HG03108 (cell line): Measurements from ENCODE around the gene PTPRN2.
"Not testable (repeated sequence)": the region's sequence is repeated elsewhere in the genome, so short reads cannot be mapped to it uniquely, and the experiment has no call there.

Experiments
- ATAC-seq: cut with Tn5 transposase; IDR thresholded peaks from one replicate; pipeline ENCODE4 v1.9.1; 2021; ENCODE audit warnings: moderate library complexity; ENCODE audit not compliant: unreplicated experiment

Gene PTPRN2

DNA sequence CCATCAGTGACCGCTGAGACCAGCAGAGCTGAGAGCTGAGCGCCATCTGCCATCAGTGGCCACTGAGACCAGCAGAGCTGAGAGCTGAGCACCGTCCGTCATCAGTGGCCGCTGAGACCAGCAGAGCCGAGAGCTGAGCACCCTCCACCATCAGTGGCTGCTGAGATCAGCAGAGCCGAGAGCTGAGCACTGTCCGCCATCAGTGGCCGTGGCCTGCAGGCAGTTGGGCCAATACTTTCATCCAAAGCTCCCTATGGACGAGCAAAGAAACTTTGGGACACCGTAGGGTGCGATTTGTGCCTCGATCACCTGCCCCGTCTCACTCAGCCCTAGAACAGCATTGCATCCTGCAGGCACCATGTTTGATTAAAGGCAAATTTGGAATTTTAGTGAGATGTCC, 985.0 kb downstream of the PTPRN2 start:
- ATAC-seq, result no peak

DNA sequence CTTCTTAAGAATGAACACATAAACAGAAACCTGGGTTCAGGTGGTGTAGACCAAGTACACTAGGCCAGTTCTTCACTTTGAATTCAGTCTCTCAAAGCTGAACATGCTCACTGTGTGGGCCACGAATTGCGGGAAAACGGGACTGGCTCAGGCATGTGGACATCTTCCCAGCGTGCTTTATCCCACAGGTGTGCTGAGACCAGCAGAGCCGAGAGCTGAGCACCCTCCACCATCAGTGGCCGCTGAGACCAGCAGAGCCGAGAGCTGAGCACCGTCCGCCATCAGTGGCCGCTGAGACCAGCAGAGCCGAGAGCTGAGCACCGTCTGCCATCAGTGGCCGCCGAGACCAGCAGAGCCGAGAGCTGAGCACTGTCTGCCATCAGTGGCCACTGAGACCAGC, 985.5 kb downstream of the PTPRN2 start:
- no peak for ATAC-seq

DNA sequence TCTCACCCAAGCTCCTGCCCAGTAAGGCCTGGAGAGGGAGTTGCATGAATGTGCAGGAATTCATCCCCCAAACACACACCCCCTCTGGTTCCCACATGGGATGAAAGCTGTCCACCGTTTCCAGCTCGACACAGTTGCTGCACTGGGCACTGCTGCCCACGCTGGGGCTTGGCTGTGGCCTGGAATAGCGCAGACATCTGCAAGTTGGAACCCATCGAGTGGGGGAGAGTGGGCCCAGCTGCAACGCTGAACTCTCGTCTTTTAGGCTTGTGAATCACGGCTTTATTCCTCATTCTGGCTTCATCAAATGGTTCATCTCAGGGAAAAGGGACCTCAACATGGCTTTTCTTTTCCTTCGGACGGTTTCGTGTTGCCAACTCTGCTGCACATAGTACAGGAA, 986.1 kb downstream of the PTPRN2 start:
- no peak for ATAC-seq

DNA sequence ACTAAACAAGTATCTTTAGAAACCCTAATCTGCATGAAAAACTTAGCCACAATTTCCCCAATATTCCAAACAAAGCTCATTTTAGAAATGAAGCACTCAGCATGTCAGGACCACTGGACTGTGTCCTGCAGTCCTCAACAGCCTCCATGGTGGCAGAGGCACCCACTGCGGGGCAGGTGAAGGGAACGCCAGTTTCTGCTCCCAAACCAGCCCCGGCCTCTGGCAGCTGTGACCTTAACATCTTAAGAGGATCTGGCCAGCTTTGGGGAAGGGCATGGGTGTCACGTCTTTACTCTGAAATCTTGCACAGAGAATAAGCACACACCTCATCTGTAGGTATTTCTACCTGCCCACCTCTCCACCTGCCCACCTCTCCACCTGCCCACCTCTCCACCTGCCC, 988.1 kb downstream of the PTPRN2 start:
- ATAC-seq, result no peak

DNA sequence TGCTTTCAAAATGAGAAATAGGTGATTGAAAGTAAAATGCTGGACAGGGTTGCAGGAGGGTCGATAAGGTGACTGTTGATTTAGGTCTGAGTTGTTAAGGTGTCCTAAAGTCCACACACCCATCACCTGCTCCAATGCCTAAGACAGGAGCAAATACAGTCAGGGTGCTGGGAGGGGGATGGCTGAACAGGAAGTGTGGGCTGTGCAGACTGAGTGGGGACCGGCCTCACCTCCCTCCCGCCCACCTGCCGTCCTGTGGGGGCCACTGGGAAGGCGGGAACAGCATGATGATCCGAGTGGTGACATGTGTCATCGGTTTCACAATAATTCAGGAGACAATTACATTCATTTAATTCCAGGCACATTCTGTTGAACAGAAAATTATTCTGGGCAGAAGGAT, 990.1 kb downstream of the PTPRN2 start:
- no peak for ATAC-seq

DNA sequence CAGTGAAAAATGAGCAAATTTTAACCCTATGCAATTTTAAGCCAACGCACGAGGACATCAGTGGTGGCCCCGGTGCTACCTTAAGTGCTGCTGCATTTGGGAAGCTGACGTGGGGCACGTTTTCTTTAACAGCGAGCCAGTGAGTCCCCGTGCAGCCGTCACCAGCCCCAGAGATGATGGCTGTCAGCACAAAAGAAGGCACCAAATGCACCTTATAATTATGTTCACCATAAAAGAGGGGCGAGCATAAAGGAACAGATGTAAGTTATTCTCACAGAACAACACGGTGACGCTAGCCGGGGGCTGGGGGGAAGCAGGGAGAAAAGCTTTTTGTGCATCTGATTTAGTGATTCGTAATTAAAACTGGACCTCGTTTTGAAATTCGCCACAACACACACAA, 990.7 kb downstream of the PTPRN2 start:
- ATAC-seq, result no peak

DNA sequence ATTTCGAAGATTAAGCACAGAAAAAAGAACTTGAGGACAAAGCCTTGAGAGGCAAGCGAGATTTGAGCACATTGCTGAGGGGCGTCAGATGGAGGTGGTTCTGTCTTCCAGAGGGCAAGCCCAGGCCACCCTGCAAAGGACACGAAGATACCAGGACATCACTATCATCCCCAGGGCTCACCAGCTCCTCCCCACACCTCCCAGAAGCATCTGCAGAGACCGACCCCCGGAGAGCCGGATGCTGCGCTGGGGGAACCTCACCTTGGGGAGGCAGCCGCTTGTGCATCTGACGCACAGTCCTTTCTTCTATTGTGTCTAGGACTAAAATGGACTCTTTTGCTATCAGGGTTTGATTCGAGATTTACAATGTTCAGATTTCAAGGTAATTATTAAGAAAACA, 991.2 kb downstream of the PTPRN2 start:
- ATAC-seq, result no peak

DNA sequence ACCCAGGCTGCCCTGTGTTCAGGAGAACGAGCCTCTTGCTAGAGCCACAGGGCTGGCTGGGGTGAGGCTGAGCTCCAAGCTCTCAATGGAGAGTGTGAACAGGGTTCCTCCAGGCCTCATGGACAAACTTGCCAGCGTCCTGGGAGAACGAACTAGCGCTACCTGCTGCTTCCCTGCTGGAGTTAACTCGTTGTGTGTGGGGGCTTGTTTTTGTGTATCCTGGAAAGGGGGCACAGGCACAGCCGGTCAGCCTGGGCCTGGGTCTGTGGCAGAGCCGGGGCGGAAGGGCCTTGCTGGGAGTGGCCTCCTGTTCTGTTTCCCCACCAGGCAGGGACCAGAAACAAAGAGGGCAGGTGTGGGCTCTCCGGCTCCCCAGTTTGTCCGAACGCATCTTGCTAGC, 991.6 kb downstream of the PTPRN2 start:
- ATAC-seq, result no peak

DNA sequence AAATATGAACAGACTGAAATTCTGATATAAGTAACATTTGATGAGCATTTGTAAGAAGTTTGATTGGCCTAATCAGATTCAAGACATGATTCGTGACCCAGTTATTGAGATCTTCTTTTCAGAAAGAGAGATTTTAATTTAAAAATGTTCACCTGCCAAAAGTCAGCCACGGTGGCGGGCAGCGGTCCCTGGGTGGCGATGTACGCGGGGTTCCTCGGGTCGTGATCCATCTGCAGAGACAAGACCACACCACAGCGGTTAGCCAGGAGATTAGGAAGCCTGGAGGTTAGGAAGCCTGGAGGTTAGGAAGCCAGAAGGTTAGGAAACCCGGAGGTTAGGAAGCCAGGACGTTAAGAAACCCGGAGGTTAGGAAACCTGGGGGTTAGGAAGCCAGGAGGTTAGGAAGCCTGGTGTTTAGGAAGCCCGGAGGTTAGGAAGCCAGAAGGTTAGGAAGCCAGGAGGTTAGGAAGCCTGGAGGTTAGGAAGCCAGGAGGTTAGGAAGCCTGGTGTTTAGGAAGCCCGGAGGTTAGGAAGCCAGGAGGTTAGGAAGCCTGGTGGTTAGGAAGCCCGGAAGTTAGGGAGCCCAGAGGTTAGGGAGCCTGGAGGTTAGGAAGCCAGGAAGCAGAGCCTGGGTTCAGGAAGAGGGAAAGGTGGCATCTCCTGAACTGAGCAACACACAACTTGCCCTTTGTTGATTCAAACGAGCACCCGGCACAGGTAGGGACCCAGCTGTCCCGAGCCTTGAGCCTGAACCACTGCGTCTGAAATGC, 992.4 kb downstream of the PTPRN2 start:
- ATAC-seq, result no peak

DNA sequence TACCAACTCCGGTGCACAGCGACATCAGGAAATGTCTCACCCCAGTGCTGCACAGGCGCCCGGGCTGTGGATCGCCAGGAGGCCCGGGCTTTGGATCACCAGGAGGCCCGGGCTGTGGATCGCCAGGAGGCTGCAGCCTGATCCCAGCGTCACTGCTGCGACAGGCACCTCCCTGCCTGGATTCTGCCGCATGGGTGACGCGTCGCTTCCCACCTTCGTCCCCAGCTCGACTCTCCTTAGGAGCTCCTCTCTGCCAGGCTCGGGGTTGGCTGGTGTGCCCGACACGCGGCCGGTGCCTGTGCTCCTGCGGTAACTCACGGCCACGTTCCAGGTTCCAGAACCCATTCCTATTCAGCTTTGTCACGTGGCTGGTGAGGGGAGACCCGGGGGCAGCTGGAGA, 993.3 kb downstream of the PTPRN2 start:
- ATAC-seq, result no peak

DNA sequence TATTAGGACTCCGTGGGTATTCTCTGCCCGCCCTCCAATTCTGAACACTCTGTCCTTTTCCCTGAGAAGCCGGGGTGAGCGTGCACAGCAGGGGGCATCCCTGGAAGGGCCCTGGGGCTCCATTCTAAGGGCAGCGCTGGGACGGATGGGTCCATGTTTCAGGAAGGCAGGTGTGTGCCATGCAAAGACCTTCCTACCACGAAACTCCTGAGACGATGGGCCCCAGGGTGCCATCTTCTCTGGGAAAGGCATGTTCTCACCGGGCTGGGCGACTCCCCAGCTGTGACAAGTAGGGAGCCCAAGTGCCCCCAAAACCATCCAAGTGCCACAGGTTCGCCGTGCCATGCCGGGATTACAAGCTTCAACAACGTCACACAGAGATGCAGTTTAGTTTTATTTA, 994.1 kb downstream of the PTPRN2 start:
- ATAC-seq, result no peak

DNA sequence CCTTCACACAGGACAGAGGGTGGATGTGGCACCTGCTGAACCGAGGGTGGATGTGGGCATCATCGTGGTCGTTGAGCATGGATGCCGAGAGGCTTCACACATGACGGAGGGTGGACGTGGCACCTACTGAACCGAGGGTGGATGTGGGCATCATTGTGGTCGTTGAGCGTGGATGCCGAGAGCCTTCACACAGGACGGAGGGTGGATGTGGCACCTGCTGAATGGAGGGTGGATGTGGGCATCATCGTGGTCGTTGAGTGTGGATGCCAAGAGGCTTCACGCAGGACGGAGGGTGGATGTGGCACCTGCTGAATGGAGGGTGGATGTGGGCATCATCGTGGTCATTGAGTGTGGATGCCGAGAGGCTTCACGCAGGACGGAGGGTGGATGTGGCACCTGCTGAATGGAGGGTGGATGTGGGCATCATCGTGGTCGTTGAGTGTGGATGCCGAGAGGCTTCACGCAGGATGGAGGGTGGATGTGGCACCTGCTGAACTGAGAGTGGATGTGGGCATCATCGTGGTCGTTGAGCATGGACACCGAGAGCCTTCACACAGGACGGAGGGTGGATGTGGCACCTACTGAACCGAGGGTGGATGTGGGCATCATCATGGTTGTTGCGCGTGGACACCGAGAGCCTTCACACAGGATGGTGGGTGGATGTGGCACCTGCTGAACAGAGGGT, 994.8 kb downstream of the PTPRN2 start:
- ATAC-seq, result not testable (repeated sequence)

DNA sequence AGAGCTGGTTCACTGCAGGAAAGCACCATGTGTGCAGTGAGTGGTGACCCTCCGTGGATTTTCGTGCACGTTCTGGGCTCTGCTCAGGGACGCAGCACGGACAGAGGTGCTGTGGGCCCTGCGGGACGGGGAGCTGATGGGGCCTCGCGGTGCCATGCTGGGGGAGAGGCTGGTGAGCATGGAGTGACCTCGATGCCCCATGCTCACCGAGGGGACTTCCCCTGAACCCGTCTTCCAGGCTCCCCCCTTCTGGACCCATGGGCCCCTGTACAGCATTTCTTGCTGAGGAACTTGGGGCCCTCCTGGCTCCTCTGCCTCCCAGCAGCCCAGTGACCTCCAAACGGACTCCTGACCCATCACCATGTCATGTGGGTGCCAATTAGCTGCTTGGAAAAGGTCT, 997.1 kb downstream of the PTPRN2 start:
- ATAC-seq, result no peak

DNA sequence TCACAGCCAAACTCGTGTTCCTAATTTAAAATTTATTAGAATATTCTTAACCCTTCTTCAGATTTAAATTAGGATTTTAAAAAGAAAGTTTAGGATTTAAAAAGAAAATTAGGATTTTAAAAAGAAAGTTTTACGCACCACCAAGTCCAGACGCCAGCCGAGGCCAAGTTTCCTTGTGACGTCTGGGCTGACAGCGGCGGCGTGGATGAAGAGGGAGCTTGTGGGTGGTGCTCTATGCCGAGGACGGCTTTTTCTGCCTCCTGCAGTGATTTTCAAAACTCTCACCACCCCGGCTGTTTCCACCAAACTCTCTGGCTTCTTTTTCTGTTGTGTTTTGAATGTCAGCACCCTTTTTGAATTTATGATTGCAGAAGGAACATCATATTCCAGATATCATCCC, 997.9 kb downstream of the PTPRN2 start:
- no peak for ATAC-seq

DNA sequence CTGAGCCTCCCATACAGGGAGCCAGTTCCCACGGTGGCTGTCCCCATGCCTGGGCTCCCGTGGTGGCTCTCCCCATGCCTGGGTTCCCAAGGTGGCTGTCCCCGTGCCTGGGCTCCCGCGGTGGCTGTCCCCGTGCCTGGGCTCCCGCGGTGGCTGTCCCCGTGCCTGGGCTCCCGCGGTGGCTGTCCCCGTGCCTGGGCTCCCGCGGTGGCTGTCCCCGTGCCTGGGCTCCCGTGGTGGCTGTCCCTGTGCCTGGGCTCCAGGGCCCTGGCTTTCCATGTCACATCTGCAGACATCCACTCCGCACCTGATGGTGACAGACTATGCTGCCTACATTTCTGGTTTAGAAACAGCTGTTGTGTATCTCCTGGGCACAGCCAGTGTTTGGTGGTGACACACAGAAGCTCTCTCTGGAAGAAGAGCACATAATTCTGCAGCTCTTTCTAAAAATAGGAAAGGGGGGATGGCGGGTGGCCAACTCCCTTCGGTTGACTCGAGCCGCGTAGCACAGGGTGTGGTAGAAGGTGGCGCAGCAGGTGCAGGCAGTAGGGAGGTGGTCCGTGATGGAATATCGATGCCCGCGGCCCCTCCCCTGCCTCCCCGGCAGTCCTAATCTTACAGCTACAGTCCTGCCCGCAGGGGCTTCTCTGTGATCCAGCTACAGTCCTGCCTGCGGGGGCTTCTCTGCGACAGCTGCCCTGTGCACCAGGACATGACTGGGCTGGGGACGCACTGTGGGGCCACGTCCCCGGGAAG, 999.6 kb downstream of the PTPRN2 start:
- ATAC-seq, result no peak

DNA sequence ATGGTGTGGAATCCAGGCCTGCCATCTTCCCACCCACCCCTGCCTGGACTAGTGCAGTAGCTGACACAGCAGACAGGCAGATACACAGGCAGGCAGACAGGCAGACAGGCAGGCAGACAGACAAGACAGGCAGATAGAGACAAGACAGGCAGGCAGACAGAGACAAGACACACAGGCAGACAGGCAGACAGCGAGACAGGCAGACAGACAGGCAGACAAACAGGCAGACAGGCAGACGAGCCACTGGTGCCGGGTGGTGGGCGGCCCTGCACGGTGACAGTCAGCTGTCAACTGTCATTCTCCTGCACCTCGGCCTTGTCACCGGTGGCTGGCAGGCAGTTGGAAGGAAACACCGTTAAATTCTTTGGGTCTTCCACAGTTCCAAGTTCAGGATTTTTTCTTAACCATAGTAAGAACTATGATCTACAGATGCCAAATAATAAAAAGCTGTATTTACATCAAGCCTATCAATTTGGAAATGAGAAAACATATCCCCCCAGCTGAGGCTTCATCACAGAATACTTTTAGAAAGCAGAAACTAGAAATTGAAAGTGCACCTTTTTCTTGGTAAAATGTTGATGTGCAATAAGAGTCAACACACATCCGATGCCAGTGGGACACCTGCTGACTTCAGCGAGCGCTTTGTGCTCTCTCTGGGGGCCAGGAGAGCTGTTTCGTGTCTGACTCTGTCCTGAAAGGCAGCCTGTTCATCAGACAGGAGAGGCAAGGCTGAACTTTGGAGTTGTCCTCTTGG, 1000.4 kb downstream of the PTPRN2 start:
- ATAC-seq, result no peak

DNA sequence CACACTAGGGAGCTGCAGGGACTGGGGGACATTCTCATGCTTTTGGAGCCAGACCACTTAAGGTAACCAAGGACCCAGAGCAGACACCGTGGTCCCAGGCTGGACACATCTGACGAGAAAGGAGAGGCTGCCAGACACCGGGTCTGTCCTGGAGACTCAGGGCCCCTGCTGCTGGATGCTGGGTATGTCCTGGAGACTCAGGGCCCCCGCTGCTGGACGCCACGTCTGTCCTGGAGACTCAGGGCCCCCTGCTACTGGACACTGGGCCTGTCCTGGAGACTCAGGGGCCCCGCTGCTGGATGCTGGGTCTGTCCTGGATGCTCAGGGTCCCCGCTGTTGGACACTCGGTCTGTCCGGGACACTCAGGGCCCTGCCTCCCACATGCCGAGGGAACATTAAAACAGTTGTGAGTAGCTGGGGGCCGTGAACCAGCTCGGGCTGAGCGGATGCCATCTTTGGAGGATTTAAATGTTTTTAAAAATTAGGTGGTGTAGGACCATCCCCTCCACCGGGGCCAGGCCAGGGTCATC, 1001.1 kb downstream of the PTPRN2 start:
- ATAC-seq, result no peak

DNA sequence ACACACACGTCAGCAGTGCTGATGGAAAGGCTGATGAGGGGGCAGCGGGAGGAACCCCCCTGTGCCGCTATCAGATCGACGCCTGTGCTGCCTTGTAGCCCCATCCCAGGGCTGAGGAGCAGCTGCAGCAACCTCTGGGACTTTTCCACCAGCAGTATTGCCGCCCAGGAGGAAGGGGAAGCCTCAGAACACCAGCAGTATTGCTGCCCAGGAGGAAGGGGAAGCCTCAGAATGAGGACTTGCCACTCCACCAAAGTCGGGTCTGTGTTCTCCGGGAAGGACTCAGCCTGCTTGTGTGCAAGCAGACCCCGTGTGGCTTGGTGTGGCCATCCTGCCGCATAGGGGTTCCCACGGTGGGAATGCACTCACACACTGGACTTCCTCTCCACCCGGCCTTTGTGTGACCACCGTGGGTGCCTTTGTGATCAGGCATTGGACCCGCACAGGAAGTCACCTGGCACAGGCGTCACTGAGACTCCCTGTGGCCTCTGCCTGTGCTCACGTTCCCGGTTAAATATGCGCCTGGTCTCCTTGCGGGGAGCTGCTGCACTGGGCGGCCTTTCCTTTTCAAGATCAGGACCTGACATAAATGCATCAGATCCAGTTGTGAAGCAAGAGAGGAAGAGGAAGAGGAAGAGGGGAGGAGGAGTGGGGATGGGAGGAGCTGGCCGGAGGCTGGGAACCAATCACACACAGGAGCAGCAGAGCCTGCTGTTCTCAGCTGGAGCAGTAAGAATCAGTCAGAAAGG, 1002.3 kb downstream of the PTPRN2 start:
- ATAC-seq, result no peak

DNA sequence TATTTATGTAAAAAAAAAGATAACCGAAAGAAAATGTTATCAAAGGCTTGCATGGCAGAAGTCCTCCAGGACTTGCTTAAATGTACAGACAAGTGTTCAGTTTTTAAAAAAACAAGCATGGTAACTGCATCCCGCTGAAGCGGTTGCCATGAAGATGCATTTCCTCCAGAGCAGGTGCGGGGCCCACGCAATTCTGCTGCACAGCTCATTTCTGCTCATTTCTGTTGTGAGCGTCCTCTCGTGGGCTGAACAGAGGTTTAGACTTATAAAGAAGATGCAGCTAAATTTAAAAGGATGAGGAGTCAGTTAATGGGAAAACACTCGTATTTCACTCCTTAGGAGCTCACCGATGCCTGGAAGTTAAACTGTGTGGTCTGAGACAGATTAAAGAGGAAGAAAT, 1003.2 kb downstream of the PTPRN2 start:
- ATAC-seq, result no peak

DNA sequence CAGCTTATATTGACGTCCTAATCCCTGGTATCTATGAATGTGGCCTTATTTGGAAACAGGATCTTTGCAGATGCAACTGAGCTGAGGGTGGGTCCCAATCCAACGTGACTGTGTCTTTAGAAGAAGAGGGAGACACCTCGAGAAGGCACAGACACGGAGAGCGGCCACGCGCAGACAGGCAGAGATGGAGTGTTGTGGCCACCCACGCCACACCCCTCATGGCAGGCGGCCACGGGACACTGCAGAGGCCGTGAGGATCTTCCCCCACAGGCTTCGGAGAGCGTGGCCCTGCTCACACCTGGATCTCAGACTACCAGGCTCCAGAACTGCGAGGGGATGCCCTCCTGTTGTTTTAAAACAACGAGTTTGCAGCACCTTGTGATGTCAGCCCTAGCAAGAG, 1005.9 kb downstream of the PTPRN2 start:
- ATAC-seq, result no peak
